Measurements from ENCODE around the gene MYO1A. TPM values are rescaled to one million over a fixed set of nuclear protein-coding genes. Genes with fewer than 3 reads are reported as not detected.

The MYO1A gene
- polyA plus RNA-seq, 2 of the 4 experiments (the other 2 are of a cell fraction): 0.67 to 1.9 TPM

GRCh38 chr12:57079821-57080220 is 29.9 kb upstream of the MYO1A start:
- Histone ChIP-seq H3K27ac (peak overlapping the region in 1 of 2 experiments; percentile 69; a peak in 3 of 6 replicates), H3K4me1 (peaks cover 10% of the 10 kb centered on the region; the same call in 2 of the 3 replicates), H3K9me3 (no peaks in the 10 kb centered on the region), H3K4me3 (no peak overlapping the region), H3K4me2 (peak overlapping the region; percentile 76)
- 78% methylated on average over 1 of the region's 1 CpG for WGBS (ENCODE audit: missing lambda C conversion rate)
- TF ChIP-seq RAD21 (conservative IDR thresholded peaks at IDR 0.05 in 1 of 2, IDR thresholded peaks at IDR 0.05 in 1 of 2) (no peak), KDM5A (IDR thresholded peaks at IDR 0.05) (no peak), SREBF2 (IDR thresholded peaks at IDR 0.05) (no peak), CTCF (IDR thresholded peaks at IDR 0.05) (no peak), HEYL (CRISPR knock-in tag; IDR thresholded peaks at IDR 0.05) (no peak), JUNB (IDR thresholded peaks at IDR 0.05) (no peak), FOXS1 (CRISPR knock-in tag; IDR thresholded peaks at IDR 0.05) (no peak)
- TF ChIP-seq, protein P1, sequence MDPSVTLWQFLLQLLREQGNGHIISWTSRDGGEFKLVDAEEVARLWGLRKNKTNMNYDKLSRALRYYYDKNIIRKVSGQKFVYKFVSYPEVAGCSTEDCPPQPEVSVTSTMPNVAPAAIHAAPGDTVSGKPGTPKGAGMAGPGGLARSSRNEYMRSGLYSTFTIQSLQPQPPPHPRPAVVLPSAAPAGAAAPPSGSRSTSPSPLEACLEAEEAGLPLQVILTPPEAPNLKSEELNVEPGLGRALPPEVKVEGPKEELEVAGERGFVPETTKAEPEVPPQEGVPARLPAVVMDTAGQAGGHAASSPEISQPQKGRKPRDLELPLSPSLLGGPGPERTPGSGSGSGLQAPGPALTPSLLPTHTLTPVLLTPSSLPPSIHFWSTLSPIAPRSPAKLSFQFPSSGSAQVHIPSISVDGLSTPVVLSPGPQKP (IDR thresholded peaks at IDR 0.05; ENCODE audit: low read depth, low read length): no peak
- ChIA-PET POLR2A (interaction anchor here (1.0 to 2.7 kb wide), 5 partner anchors 8 to 392 kb away, joined by 6 to 63 read pairs (median 8); partner anchors contain the start of genes NAB2, PTGES3 and STAT6), CTCF (interaction anchor here (0.7 to 20.9 kb wide), 14 partner anchors 8 to 239 kb away, joined by 3 to 440 read pairs (median 5); partner anchors contain the start of gene STAT6)
- no peak for ATAC-seq
- FAIRE-seq: no peak
- DNase-seq (ENCODE audit: low read depth in 1 of 2, low spot score in 1 of 2): no peak

- peak within 1 kb of the TSS; percentile 82 for H3K4me2 ChIP-seq
- CTCF ChIA-PET: interaction anchor here (0.6 to 20.9 kb wide), 15 partner anchors 9 to 310 kb away, joined by 3 to 440 read pairs (median 5); partner anchors contain the start of gene STAT6
- peak; percentile 97 for FAIRE-seq
- WGBS (ENCODE audit: missing lambda C conversion rate): 3% methylated on average over 35 of the region's 39 CpGs
- H3K4me3 ChIP-seq: peak within 1 kb of the TSS; percentile 78
- peak within 1 kb of the TSS; percentile 77 to 92 for H3K27ac ChIP-seq
- POLR2A ChIA-PET: interaction anchor here (0.6 to 2.7 kb wide), 11 partner anchors 9 to 391 kb away, joined by 3 to 63 read pairs (median 6); partner anchors contain the start of genes NAB2, NACA, PTGES3 and STAT6
- ATAC-seq: peak; percentile 99 to 100
- DNase-seq (ENCODE audit: low read depth in 1 of 2, low spot score in 1 of 2): peak; percentile 97 to 100
- peaks cover 10% of the 10 kb centered on the region; the same call in 2 of the 3 replicates for H3K4me1 ChIP-seq
- no peaks in the 10 kb centered on the region for H3K9me3 ChIP-seq
- TF ChIP-seq CHD4 (IDR thresholded peaks at IDR 0.05; ENCODE audit: borderline replicate concordance): no peak
- peak; percentile 95 for TF ChIP-seq MAX (IDR thresholded peaks at IDR 0.05)
- TF ChIP-seq CBX2 (IDR thresholded peaks at IDR 0.05; ENCODE audit: borderline replicate concordance, low read depth): no peak
- TF ChIP-seq TP53 (CRISPR knock-in tag; IDR thresholded peaks at IDR 0.05): no peak
- no peak for TF ChIP-seq RAD21 (conservative IDR thresholded peaks at IDR 0.05 in 1 of 2, IDR thresholded peaks at IDR 0.05 in 1 of 2)
- TF ChIP-seq MAFK (IDR thresholded peaks at IDR 0.05; ENCODE audit: partially characterized antibody): no peak
- TF ChIP-seq CTCF (IDR thresholded peaks at IDR 0.05): no peak
- TF ChIP-seq JUN (IDR thresholded peaks at IDR 0.05): peak in 1 of 2 experiments; percentile 67; a peak in 2 of 5 replicates
- no peak for TF ChIP-seq EHMT2 (IDR thresholded peaks at IDR 0.05; ENCODE audit: low read depth)
- peak; percentile 99 for TF ChIP-seq BHLHE40 (IDR thresholded peaks at IDR 0.05; ENCODE audit: low read depth, low read length)
- no peak for TF ChIP-seq PHF8 (IDR thresholded peaks at IDR 0.05; ENCODE audit: borderline replicate concordance, low read depth)
- no peak for TF ChIP-seq FOSB (CRISPR knock-in tag; IDR thresholded peaks at IDR 0.05)
- 0 out of 2 replicates have a peak, but pooled peaks have one; percentile 9 for TF ChIP-seq SREBF2 (IDR thresholded peaks at IDR 0.05)
- TF ChIP-seq POLR2A (IDR thresholded peaks at IDR 0.05; ENCODE audit: low read length): peak; percentile 45
- no peak for TF ChIP-seq CEBPB (IDR thresholded peaks at IDR 0.05)
- no peak for TF ChIP-seq NPAS2 (CRISPR knock-in tag; IDR thresholded peaks at IDR 0.05; ENCODE audit: borderline replicate concordance)
- TF ChIP-seq MYC (IDR thresholded peaks at IDR 0.05; ENCODE audit: borderline replicate concordance, low read length): peak; percentile 20; the same call in 1 of the 2 replicates
- TF ChIP-seq E2F6 (IDR thresholded peaks at IDR 0.05; ENCODE audit: borderline replicate concordance, low read depth): peak; percentile 92
- no peak for TF ChIP-seq ZSCAN20 (CRISPR knock-in tag; IDR thresholded peaks at IDR 0.05)
- TF ChIP-seq NFE2L2 (conservative IDR thresholded peaks at IDR 0.05; ENCODE audit: low read length): no peak
- TF ChIP-seq ZC3H11A (IDR thresholded peaks at IDR 0.05): no peak
- TF ChIP-seq SMC3 (IDR thresholded peaks at IDR 0.05): no peak
- TF ChIP-seq RNF2 (IDR thresholded peaks at IDR 0.05; ENCODE audit: borderline replicate concordance, low read depth): no peak
- TF ChIP-seq HOXA7 (CRISPR knock-in tag; IDR thresholded peaks at IDR 0.05): no peak
Observed at GRCh38 chr12:57078519-57079404, 28.8 kb upstream of the MYO1A start, which contains the start of gene NEMP1. NEMP1 (minus strand) TSS chr12:57078791; CDS start chr12:57078745, 46 bp downstream.
